H1 (cell line): ENCODE data around the gene GNB1. TPM values are rescaled to one million over a fixed set of nuclear protein-coding genes. Genes with fewer than 3 reads are reported as not detected.

Experiments used
- CTCF ChIA-PET: fragments of 300-600 bp; sonication (Branson Sonifier 250); formaldehyde crosslinking; loops from one replicate; lab custom pipeline; 2021; ENCODE audit not compliant: partially characterized antibody; lab: Charles Lee
- POLR2A ChIA-PET: fragments of 300-600 bp; sonication (Branson Sonifier 250); formaldehyde crosslinking; loops from one replicate; lab custom pipeline; 2021; ENCODE audit warnings: inconsistent platforms; ENCODE audit not compliant: partially characterized antibody; lab: Charles Lee
- DNase-seq, 2 experiments: peaks; one replicate each; pipeline versions ENCODE4 v3.0.0 to v3.0.0-alpha.2; 2010 to 2022; ENCODE audit warnings: low spot score in 2 of 2, low read depth in 1 of 2, mixed read lengths in 1 of 2
- FAIRE-seq: peaks from 2 replicates; lab custom pipeline; 2011; peaks lifted over from hg19 to GRCh38; lab: Jason Lieb, UNC
- H2AFZ ChIP-seq: 2 replicates; pipeline ENCODE4 v1.8.1; 2012; ENCODE audit warnings: low read length, inconsistent platforms
- H2AK5ac ChIP-seq: 2 replicates; pipeline ENCODE4 v1.6.1; 2013; ENCODE audit warnings: low read depth, low read length
- H2BK120ac ChIP-seq: replicated peaks from 2 replicates; pipeline ENCODE3; 2013; ENCODE audit warnings: low read depth, low read length, inconsistent platforms
- H2BK12ac ChIP-seq: 2 replicates; pipeline ENCODE4 v1.6.1; 2013; ENCODE audit warnings: low read depth, low read length
- H2BK15ac ChIP-seq: 2 replicates; pipeline ENCODE4 v1.6.1; 2013; ENCODE audit warnings: low read length
- H2BK20ac ChIP-seq: 2 replicates; pipeline ENCODE4 v1.6.1; 2013; ENCODE audit warnings: low read length
- H2BK5ac ChIP-seq: 2 replicates; pipeline ENCODE4 v1.6.1; 2013; ENCODE audit warnings: low read depth, low read length
- H3K14ac ChIP-seq: 2 replicates; pipeline ENCODE4 v1.6.1; 2013; ENCODE audit warnings: inconsistent platforms; ENCODE audit not compliant: insufficient read length
- H3K18ac ChIP-seq: 2 replicates; pipeline ENCODE4 v1.6.1; 2013; ENCODE audit warnings: low read length; ENCODE audit errors: extremely low read depth
- H3K23ac ChIP-seq: 2 replicates; pipeline ENCODE4 v1.6.1; 2013; ENCODE audit warnings: inconsistent platforms; ENCODE audit not compliant: insufficient read length
- H3K23me2 ChIP-seq: 2 replicates; pipeline ENCODE4 v1.6.1; 2013; ENCODE audit warnings: low read depth, low read length
- H3K27ac ChIP-seq: 2 replicates; pipeline ENCODE4 v1.6.1; 2011; ENCODE audit warnings: low read depth, low read length, inconsistent platforms
- H3K27me3 ChIP-seq, 4 experiments: replicated peaks in 1 of 4; 1 replicate in 1 of 4; 2 replicates in 3 of 4; pipeline versions ENCODE4 v1.6.1 to v1.8.1; 2011 to 2013; ENCODE audit warnings: low read length in 3 of 4, mild to moderate bottlenecking in 3 of 4, inconsistent platforms in 2 of 4, mixed read lengths in 2 of 4, moderate library complexity in 1 of 4; ENCODE audit not compliant: control insufficient read depth in 3 of 4, insufficient read depth in 3 of 4; ENCODE audit errors: extremely low read depth in 1 of 4
- H3K36me3 ChIP-seq, 4 experiments: 2 replicates each; pipeline versions ENCODE4 v1.6.1 to v1.8.1; 2011 to 2013; ENCODE audit warnings: mild to moderate bottlenecking in 4 of 4, low read length in 3 of 4, moderate library complexity in 2 of 4, control low read depth in 1 of 4, inconsistent platforms in 1 of 4; ENCODE audit not compliant: insufficient read depth in 4 of 4, control insufficient read depth in 2 of 4
- H3K4ac ChIP-seq: replicated peaks from 2 replicates; pipeline ENCODE3; 2013; ENCODE audit warnings: low read length, low read depth, mixed read lengths, inconsistent platforms; ENCODE audit not compliant: insufficient read length
- H3K4me1 ChIP-seq, 4 experiments: replicated peaks in 1 of 4; 1 replicate in 1 of 4; 2 replicates in 3 of 4; pipeline versions ENCODE4 v1.6.1 to v1.8.1; 2011 to 2013; ENCODE audit warnings: low read length in 3 of 4, inconsistent platforms in 2 of 4, mixed read lengths in 1 of 4; ENCODE audit not compliant: insufficient read depth in 4 of 4, control insufficient read depth in 3 of 4
- H3K4me2 ChIP-seq, 2 experiments: 2 replicates each; pipeline versions ENCODE4 v1.6.1 to v1.8.1; 2011 to 2013; ENCODE audit warnings: low read depth in 2 of 2, low read length in 2 of 2, control low read depth in 1 of 2, inconsistent platforms in 1 of 2, mild to moderate bottlenecking in 1 of 2; ENCODE audit not compliant: insufficient read depth in 1 of 2
- H3K4me3 ChIP-seq, 4 experiments: fragments of 200-600, 300-600 bp in 1 of 4; sonication (generic), shearing (Covaris generic), sonication (Bioruptor Twin) in 1 of 4; 2 replicates each; pipeline versions ENCODE4 v1.5.1 to v1.8.1; 2011 to 2016; ENCODE audit warnings: low read length in 4 of 4, low read depth in 3 of 4, control low read depth in 2 of 4, inconsistent platforms in 2 of 4, mild to moderate bottlenecking in 2 of 4, mixed read lengths in 1 of 4, moderate library complexity in 1 of 4; ENCODE audit not compliant: insufficient read depth in 2 of 4; ENCODE audit errors: extremely low read depth in 1 of 4
- H3K56ac ChIP-seq: replicated peaks from 2 replicates; pipeline ENCODE3; 2013; ENCODE audit warnings: low read depth, mild to moderate bottlenecking, mixed read lengths, low read length, inconsistent platforms; ENCODE audit not compliant: insufficient read length
- H3K79me1 ChIP-seq: 2 replicates; pipeline ENCODE4 v1.6.1; 2013; ENCODE audit warnings: low read depth, low read length, control low read depth
- H3K79me2 ChIP-seq, 2 experiments: 2 replicates each; pipeline versions ENCODE4 v1.6.1 to v1.8.1; 2012 to 2013; ENCODE audit warnings: low read length in 2 of 2, mild to moderate bottlenecking in 2 of 2, inconsistent platforms in 1 of 2; ENCODE audit not compliant: insufficient read depth in 2 of 2, control insufficient read depth in 1 of 2
- H3K9ac ChIP-seq, 4 experiments: replicated peaks in 1 of 4; 1 replicate in 1 of 4; 2 replicates in 3 of 4; pipeline versions ENCODE4 v1.6.1 to v1.8.1; 2011 to 2013; ENCODE audit warnings: low read depth in 3 of 4, low read length in 3 of 4, control low read depth in 2 of 4, mild to moderate bottlenecking in 2 of 4, moderate library complexity in 2 of 4, inconsistent platforms in 1 of 4; ENCODE audit errors: extremely low read depth in 1 of 4
- H3K9me3 ChIP-seq, 2 experiments: 2 replicates each; pipeline versions ENCODE4 v1.6.1 to v1.8.1; 2012 to 2013; ENCODE audit warnings: mild to moderate bottlenecking in 2 of 2, moderate library complexity in 2 of 2, control low read depth in 1 of 2, inconsistent platforms in 1 of 2, low read depth in 1 of 2, low read length in 1 of 2, mixed read lengths in 1 of 2; ENCODE audit not compliant: insufficient read depth in 2 of 2
- H4K20me1 ChIP-seq, 2 experiments: replicated peaks in 1 of 2; 2 replicates each; pipeline versions ENCODE3 to v1.8.1; 2011 to 2013; ENCODE audit warnings: inconsistent platforms in 2 of 2, low read length in 2 of 2, mild to moderate bottlenecking in 1 of 2; ENCODE audit not compliant: insufficient read depth in 2 of 2, control insufficient read depth in 1 of 2
- H4K5ac ChIP-seq: 2 replicates; pipeline ENCODE4 v1.6.1; 2013; ENCODE audit warnings: low read length, low read depth, mixed read lengths, inconsistent platforms; ENCODE audit not compliant: insufficient read length
- H4K8ac ChIP-seq: 2 replicates; pipeline ENCODE4 v1.8.0; 2013; ENCODE audit warnings: mild to moderate bottlenecking, moderate library complexity, low read length, inconsistent platforms; ENCODE audit not compliant: insufficient read depth; ENCODE audit errors: extremely low read depth
- H4K91ac ChIP-seq: replicated peaks from 2 replicates; pipeline ENCODE3; 2013; ENCODE audit warnings: low read length, mixed read lengths, inconsistent platforms; ENCODE audit not compliant: insufficient read length
- CEBPB ChIP-seq: IDR thresholded peaks from 2 replicates; pipeline ENCODE4 v1.6.1; 2012; ENCODE audit warnings: low read depth, low read length
- JUND ChIP-seq: IDR thresholded peaks from 2 replicates; pipeline ENCODE4 v1.6.1; 2011; ENCODE audit warnings: mild to moderate bottlenecking, improper control_type of control experiment, low read length
- NANOG ChIP-seq: IDR thresholded peaks from 2 replicates; pipeline ENCODE4 v1.6.1; 2011; ENCODE audit warnings: low read length, low read depth, mild to moderate bottlenecking, inconsistent platforms; ENCODE audit not compliant: insufficient read depth, poor library complexity, severe bottlenecking
- POLR2AphosphoS5 ChIP-seq: IDR thresholded peaks from 2 replicates; pipeline ENCODE4 v1.6.1; 2011; ENCODE audit warnings: low read depth, low read length
- SP1 ChIP-seq: IDR thresholded peaks from 2 replicates; pipeline ENCODE4 v1.6.1; 2011; ENCODE audit warnings: low read depth, low read length
- SP2 ChIP-seq: IDR thresholded peaks from 2 replicates; pipeline ENCODE4 v1.6.1; 2012; ENCODE audit warnings: mild to moderate bottlenecking, low read length, inconsistent platforms
- TAF1 ChIP-seq: IDR thresholded peaks from 2 replicates; pipeline ENCODE4 v1.6.1; 2011; ENCODE audit warnings: mild to moderate bottlenecking, low read depth, low read length
- WGBS, 2 experiments: shearing (Covaris generic) in 1 of 2; methylation state at CpG; one replicate each; pipeline versions ENCODE4 v1.1.6 to v1.1.7; 2013 to 2015; ENCODE audit warnings: low lambda C conversion rate in 2 of 2, mixed read lengths in 2 of 2, inconsistent platforms in 1 of 2, low coverage in 1 of 2, missing lambda C conversion rate in 1 of 2; ENCODE audit not compliant: insufficient replicate concordance in 2 of 2, insufficient coverage in 1 of 2, insufficient read length in 1 of 2; ENCODE audit errors: extremely low coverage in 1 of 2, missing lambda C conversion rate in 1 of 2; 5-methylcytosine and 5-hydroxymethylcytosine counted together
- polyA plus RNA-seq, 7 experiments: library from polyadenylated mRNA; depleted of rRNA in 3 of 7; stranded (reverse) in 5 of 7; unstranded in 2 of 7; fragments of >200 nt in 5 of 7; fragments of 200-250 nt in 2 of 7; gene quantifications; 1 replicate in 5 of 7; 2 replicates in 1 of 7; 4 replicates in 1 of 7; pipeline versions ENCODE4 v1.2.1 to v1.2.3, GENCODE V29; 2011 to 2013; ENCODE audit warnings: missing spikeins in 2 of 7, mixed read lengths in 2 of 7
- total RNA-seq: library from RNA; stranded (reverse); fragmentation: NEBNext Ultra II Directional; extraction: Animal tissue kit (Norgen Biotek cat#: 25700); gene quantifications from 2 replicates; pipeline ENCODE4 v1.2.1, GENCODE V29; 2021

Gene GNB1
- total and polyA plus RNA-seq, 2 of the 8 experiments (the other 6 are each of a cell fraction or from before 2014, with no cell fraction given): 343 to 382 TPM

- 0 out of 2 replicates have a peak overlapping the region, but pooled peaks have one; percentile 95 for H2AK5ac ChIP-seq
- peaks cover 6 to 17% (median 9%) of the 10 kb centered on the region in 4 experiments; a peak in 6 of 8 replicates for H3K36me3 ChIP-seq
- CTCF ChIA-PET: interaction anchor here (1.4 to 1.5 kb wide), 2 partner anchors 14 to 125 kb away, joined by 6 to 9 read pairs; no protein-coding TSS in a partner anchor
- peaks cover 14% of the 10 kb centered on the region for H3K23me2 ChIP-seq
- no peak for TF ChIP-seq POLR2AphosphoS5
- TF ChIP-seq JUND: no peak
- no peak for TF ChIP-seq SP1
- TF ChIP-seq SP2: no peak
- no peak for TF ChIP-seq TAF1
- TF ChIP-seq NANOG: no peak
- TF ChIP-seq CEBPB: no peak
- TF ChIP-seq, all 59 proteins: peak for 0
- Histone ChIP-seq H3K23ac (no peak overlapping the region), H3K4me2 (peak overlapping the region in 1 of 2 experiments; percentile 95; a peak in 3 of 4 replicates), H4K5ac (no peak overlapping the region), H3K9ac (no peak overlapping the region), H3K27ac (no peak overlapping the region), H2AFZ (no peak overlapping the region), H3K14ac (no peak overlapping the region), H2BK20ac (peak overlapping the region; percentile 89; the same call in 1 of the 2 replicates), H3K27me3 (no peaks in the 10 kb centered on the region), H3K56ac (no peak overlapping the region), H3K79me2 (peaks cover 5 to 15% of the 10 kb centered on the region in 2 experiments; a peak in 3 of 4 replicates), H2BK12ac (peak overlapping the region; percentile 98; the same call in 1 of the 2 replicates), H2BK15ac (peak overlapping the region; percentile 20; the same call in 1 of the 2 replicates), H3K4me1 (peaks cover 3 to 45% (median 31%) of the 10 kb centered on the region in 4 experiments), H3K79me1 (peaks cover 8% of the 10 kb centered on the region; the same call in 1 of the 2 replicates), H3K4me3 (0 out of 8 replicates have a peak overlapping the region, but pooled peaks of 1 of the 4 experiments have one; percentile 54), H3K4ac (peak overlapping the region; percentile 92), H4K20me1 (peaks cover 6 to 8% of the 10 kb centered on the region in 2 experiments), H2BK5ac (peak overlapping the region; percentile 98), H3K9me3 (no peaks in the 10 kb centered on the region), H2BK120ac (peak overlapping the region; percentile 71), H4K91ac (peak overlapping the region; percentile 98), H4K8ac (no peak overlapping the region), H3K18ac (peak overlapping the region; percentile 99)
- FAIRE-seq (no peak), DNase-seq (no peak)
- POLR2A ChIA-PET: interaction anchor here (1.3 to 1.8 kb wide), 5 partner anchors 8 to 135 kb away, joined by 3 to 8 read pairs (median 4); no protein-coding TSS in a partner anchor
- 91% methylated on average over 7 of the region's 7 CpGs; no CpG with 5 or more reads in 1 of the 2 experiments for WGBS, 2 experiments
Observed at GRCh38 chr1:1781526-1781903, 109.4 kb downstream of the GNB1 start.
